WTC11 (cell line): ENCODE results near the gene NXT1. TPM values are rescaled to one million over a fixed set of nuclear protein-coding genes. Genes with fewer than 3 reads are reported as not detected.

ENCODE experiments used
- ATAC-seq: fragments of 200-7000 bp; cut with Tn5 transposase; 2 replicates; pipeline ENCODE4 v1.10.0; 2021; ENCODE audit warnings: mild to moderate bottlenecking, moderate library complexity
- CTCF ChIA-PET: fragments of 300-600 bp; sonication (Branson Sonifier 250); formaldehyde crosslinking; loops from one replicate; lab custom pipeline; 2021; ENCODE audit warnings: antibody characterized with exemption; lab: Charles Lee
- POLR2A ChIA-PET: fragments of 350-600 bp; sonication (Branson Sonifier 250); formaldehyde crosslinking; loops from one replicate; lab custom pipeline; 2021; ENCODE audit warnings: antibody characterized with exemption; lab: Charles Lee
- DNase-seq: peaks from one replicate; pipeline ENCODE4 v3.0.0; 2021; ENCODE audit warnings: low spot score
- H3K27ac Mint-ChIP-seq: 2 replicates; pipeline ENCODE4 v1.8.0; 2021; ENCODE audit warnings: mixed read lengths
- H3K27me3 Mint-ChIP-seq: 2 replicates; pipeline ENCODE4 v1.8.0; 2021; ENCODE audit warnings: low read depth, mild to moderate bottlenecking, moderate library complexity, mixed read lengths
- H3K36me3 Mint-ChIP-seq: 2 replicates; pipeline ENCODE4 v1.8.0; 2021; ENCODE audit warnings: mixed read lengths
- H3K4me1 Mint-ChIP-seq: 2 replicates; pipeline ENCODE4 v1.8.0; 2022; ENCODE audit warnings: mixed read lengths
- H3K4me3 Mint-ChIP-seq: 2 replicates; pipeline ENCODE4 v1.8.0; 2021; ENCODE audit warnings: mild to moderate bottlenecking, moderate library complexity, mixed read lengths
- H3K9me3 Mint-ChIP-seq: 2 replicates; pipeline ENCODE4 v1.8.0; 2021; ENCODE audit warnings: mixed read lengths
- AR ChIP-seq: fragments of 250-450 bp; sonication (Bioruptor Pico); IDR thresholded peaks from 2 replicates; pipeline ENCODE4 v1.9.0; 2021; ENCODE audit warnings: mild to moderate bottlenecking
- CBFB ChIP-seq: sonication (generic); formaldehyde crosslinking; IDR thresholded peaks from 2 replicates; pipeline ENCODE4 v1.8.1; 2022; ENCODE audit warnings: mild to moderate bottlenecking, low read depth, missing genetic modification reagents
- E2F1 ChIP-seq: sonication (generic); formaldehyde crosslinking; IDR thresholded peaks from 2 replicates; pipeline ENCODE4 v1.8.0; 2022; ENCODE audit warnings: mild to moderate bottlenecking, missing genetic modification reagents
- ERG ChIP-seq: fragments of 250-450 bp; sonication (Bioruptor Pico); IDR thresholded peaks from 2 replicates; pipeline ENCODE4 v1.8.0; 2021; ENCODE audit warnings: mild to moderate bottlenecking
- ETV6 ChIP-seq: sonication (generic); formaldehyde crosslinking; IDR thresholded peaks from 2 replicates; pipeline ENCODE4 v1.8.1; 2022; ENCODE audit warnings: mild to moderate bottlenecking, missing genetic modification reagents
- FOXP4 ChIP-seq: sonication (generic); formaldehyde crosslinking; IDR thresholded peaks from 2 replicates; pipeline ENCODE4 v1.8.0; 2022; ENCODE audit warnings: mild to moderate bottlenecking, missing genetic modification reagents
- NFYB ChIP-seq: sonication (generic); formaldehyde crosslinking; conservative IDR thresholded peaks from 2 replicates; pipeline ENCODE4 v1.8.0; 2022; ENCODE audit warnings: low read depth, missing genetic modification reagents
- OVOL2 ChIP-seq: fragments of 250-450 bp; sonication (Bioruptor Pico); IDR thresholded peaks from 2 replicates; pipeline ENCODE4 v1.9.0; 2021; ENCODE audit warnings: mild to moderate bottlenecking, borderline replicate concordance
- RELA ChIP-seq: sonication (generic); formaldehyde crosslinking; IDR thresholded peaks from 2 replicates; pipeline ENCODE4 v1.8.1; 2022; ENCODE audit warnings: missing genetic modification reagents, mild to moderate bottlenecking, borderline replicate concordance
- SMAD4 ChIP-seq: sonication (generic); formaldehyde crosslinking; IDR thresholded peaks from 2 replicates; pipeline ENCODE4 v1.8.0; 2022; ENCODE audit warnings: mild to moderate bottlenecking, missing genetic modification reagents
- USF1 ChIP-seq: sonication (generic); formaldehyde crosslinking; IDR thresholded peaks from 2 replicates; pipeline ENCODE4 v1.8.0; 2022; ENCODE audit warnings: mild to moderate bottlenecking, missing genetic modification reagents
- USF2 ChIP-seq: sonication (generic); formaldehyde crosslinking; IDR thresholded peaks from 2 replicates; pipeline ENCODE4 v1.8.1; 2023; ENCODE audit warnings: mild to moderate bottlenecking, missing genetic modification reagents, moderate library complexity
- ZBTB21 ChIP-seq: sonication (generic); formaldehyde crosslinking; IDR thresholded peaks from 2 replicates; pipeline ENCODE4 v1.8.1; 2023; ENCODE audit warnings: mild to moderate bottlenecking, missing genetic modification reagents, borderline replicate concordance
- ZMAT4 ChIP-seq: fragments of 250-450 bp; sonication (Bioruptor Pico); IDR thresholded peaks from 2 replicates; pipeline ENCODE4 v1.9.0; 2021; ENCODE audit warnings: mild to moderate bottlenecking
- ZNF138 ChIP-seq: sonication (generic); formaldehyde crosslinking; conservative IDR thresholded peaks from 2 replicates; pipeline ENCODE4 v1.8.1; 2022; ENCODE audit warnings: mild to moderate bottlenecking, moderate library complexity, missing genetic modification reagents
- ZNF281 ChIP-seq: sonication (generic); formaldehyde crosslinking; IDR thresholded peaks from 2 replicates; pipeline ENCODE4 v1.8.0; 2023; ENCODE audit warnings: mild to moderate bottlenecking, missing genetic modification reagents
- total RNA-seq: library from RNA; stranded (reverse); gene quantifications from 3 replicates; pipeline ENCODE4 v1.2.3, GENCODE V29; 2021

NXT1 gene
- total RNA-seq, 1 experiment from 2014 or later, result 18.8 TPM

- POLR2A ChIA-PET, result no interaction called here
- no peak for DNase-seq
- H3K4me3 Mint-ChIP-seq, result no peak overlapping the region
- no peak for TF ChIP-seq ZBTB21 (CRISPR knock-in tag)
- TF ChIP-seq AR (CRISPR knock-in tag), result no peak
- no peak for TF ChIP-seq OVOL2 (CRISPR knock-in tag)
- no peak for TF ChIP-seq USF1 (CRISPR knock-in tag)
- no peak for TF ChIP-seq USF2 (CRISPR knock-in tag)
- no peak for TF ChIP-seq ETV6 (CRISPR knock-in tag)
- TF ChIP-seq FOXP4, result no peak
- TF ChIP-seq SMAD4 (CRISPR knock-in tag), result no peak
- TF ChIP-seq CBFB, result no peak
- TF ChIP-seq NFYB (CRISPR knock-in tag), result no peak
- TF ChIP-seq E2F1 (CRISPR knock-in tag), result no peak
- no peak for TF ChIP-seq RELA (CRISPR knock-in tag)
- no peak for TF ChIP-seq ERG
- H3K27me3 Mint-ChIP-seq, result no peaks in the 10 kb centered on the region
- peaks cover 51% of the 10 kb centered on the region for H3K36me3 Mint-ChIP-seq
- ATAC-seq, result no peak
- CTCF ChIA-PET, result no interaction called here
- H3K9me3 Mint-ChIP-seq, result no peaks in the 10 kb centered on the region
- no peak overlapping the region for H3K27ac Mint-ChIP-seq
- H3K4me1 Mint-ChIP-seq, result peaks cover 5% of the 10 kb centered on the region
These were observed 17.9 kb downstream of the NXT1 start for GRCh38 chr20:23368316-23369071.

GRCh38 chr20:23369072-23369823 is 18.7 kb downstream of the NXT1 start:
- Mint-ChIP-seq H3K36me3 (peaks cover 59% of the 10 kb centered on the region), H3K27me3 (no peaks in the 10 kb centered on the region), H3K27ac (no peak overlapping the region), H3K4me1 (peaks cover 4% of the 10 kb centered on the region), H3K4me3 (no peak overlapping the region), H3K9me3 (no peaks in the 10 kb centered on the region)
- ChIA-PET CTCF (no interaction called here), POLR2A (no interaction called here)
- DNase-seq (no peak), ATAC-seq (no peak)
- no peak for TF ChIP-seq USF1 (CRISPR knock-in tag)
- TF ChIP-seq ZNF138, result no peak
- TF ChIP-seq ZBTB21 (CRISPR knock-in tag), result no peak
- TF ChIP-seq ZNF281 (CRISPR knock-in tag), result no peak
- TF ChIP-seq ZMAT4 (CRISPR knock-in tag), result no peak
